Measurements from ENCODE around the gene PDE8A. TPM values are rescaled to one million over a fixed set of nuclear protein-coding genes. Genes with fewer than 3 reads are reported as not detected.
"Not testable (repeated sequence)": the region's sequence is repeated elsewhere in the genome, so short reads cannot be mapped to it uniquely, and the experiment has no call there.

PDE8A gene
- total RNA-seq, 1 donor from 2014 or later, result 11.4 TPM

DNA sequence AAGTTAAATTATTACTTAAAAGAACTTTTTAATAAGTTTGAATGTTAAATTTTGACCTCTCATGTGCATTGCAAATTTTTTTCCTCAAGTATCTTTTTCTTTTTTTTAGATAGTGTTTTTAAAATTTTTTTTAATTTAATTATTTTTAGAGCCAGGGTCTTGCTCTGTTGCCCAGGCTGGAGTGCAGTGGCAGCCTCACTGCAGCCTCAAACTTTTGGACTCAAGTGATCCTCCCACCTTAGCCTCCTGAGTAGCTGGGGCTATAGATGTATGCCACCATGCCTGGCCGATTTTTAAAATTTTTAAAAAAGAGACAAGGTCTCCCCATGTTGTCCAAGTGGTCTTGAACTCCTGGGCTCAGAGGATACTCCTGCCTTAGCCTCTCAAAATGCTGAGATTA lies 14.4 kb downstream of the PDE8A start:
- Histone ChIP-seq H3K9me3 (ENCODE audit: low read depth) (no peaks in the 10 kb centered on the region), H3K4me3 (no peak overlapping the region), H3K36me3 (no peaks in the 10 kb centered on the region), H3K27ac (no peak overlapping the region), H2AFZ (replicated peaks) (no peak overlapping the region), H3K79me2 (ENCODE audit: low read depth) (no peaks in the 10 kb centered on the region), H3F3A (ENCODE audit: low read depth) (no peaks in the 10 kb centered on the region), H3K4me2 (no peak overlapping the region), H3K9ac (no peak overlapping the region), H3K27me3 (no peaks in the 10 kb centered on the region), H3K4me1 (no peaks in the 10 kb centered on the region), H4K20me1 (ENCODE audit: low read depth) (no peaks in the 10 kb centered on the region)
- Mint-ChIP-seq H3K36me3 (no peaks in the 10 kb centered on the region), H3K4me1 (no peaks in the 10 kb centered on the region), H3K27ac (no peak overlapping the region), H3K27me3 (ENCODE audit: insufficient read depth, low read depth) (no peaks in the 10 kb centered on the region), H3K9me3 (no peaks in the 10 kb centered on the region), H3K4me3 (no peak overlapping the region)
- DNase-seq (ENCODE audit: low spot score), result no peak
- TF ChIP-seq, protein P1, sequence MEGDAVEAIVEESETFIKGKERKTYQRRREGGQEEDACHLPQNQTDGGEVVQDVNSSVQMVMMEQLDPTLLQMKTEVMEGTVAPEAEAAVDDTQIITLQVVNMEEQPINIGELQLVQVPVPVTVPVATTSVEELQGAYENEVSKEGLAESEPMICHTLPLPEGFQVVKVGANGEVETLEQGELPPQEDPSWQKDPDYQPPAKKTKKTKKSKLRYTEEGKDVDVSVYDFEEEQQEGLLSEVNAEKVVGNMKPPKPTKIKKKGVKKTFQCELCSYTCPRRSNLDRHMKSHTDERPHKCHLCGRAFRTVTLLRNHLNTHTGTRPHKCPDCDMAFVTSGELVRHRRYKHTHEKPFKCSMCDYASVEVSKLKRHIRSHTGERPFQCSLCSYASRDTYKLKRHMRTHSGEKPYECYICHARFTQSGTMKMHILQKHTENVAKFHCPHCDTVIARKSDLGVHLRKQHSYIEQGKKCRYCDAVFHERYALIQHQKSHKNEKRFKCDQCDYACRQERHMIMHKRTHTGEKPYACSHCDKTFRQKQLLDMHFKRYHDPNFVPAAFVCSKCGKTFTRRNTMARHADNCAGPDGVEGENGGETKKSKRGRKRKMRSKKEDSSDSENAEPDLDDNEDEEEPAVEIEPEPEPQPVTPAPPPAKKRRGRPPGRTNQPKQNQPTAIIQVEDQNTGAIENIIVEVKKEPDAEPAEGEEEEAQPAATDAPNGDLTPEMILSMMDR (IDR thresholded peaks at IDR 0.05), result no peak
- TF ChIP-seq EZH2 (IDR thresholded peaks at IDR 0.05), result no peak
- TF ChIP-seq EZH2phosphoT487 (IDR thresholded peaks at IDR 0.05), result no peak

DNA sequence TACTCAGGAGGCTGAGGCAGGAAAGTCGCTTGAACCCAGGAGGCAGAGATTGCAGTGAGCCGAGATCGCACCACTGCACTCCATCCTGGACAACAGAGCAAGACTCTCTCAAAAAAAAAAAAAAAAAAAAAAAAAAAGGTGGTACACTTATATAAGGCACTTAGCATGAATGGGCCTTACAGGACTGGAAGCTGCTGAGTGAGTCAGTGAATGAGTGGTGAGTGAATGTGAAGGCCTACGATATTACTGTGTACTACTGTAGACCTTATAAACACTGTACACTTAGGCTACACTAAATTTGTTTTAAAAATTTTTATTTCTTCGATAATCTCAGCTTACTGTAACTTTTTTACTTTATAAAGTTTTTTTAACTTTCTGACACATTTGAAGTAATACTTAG lies 15.1 kb downstream of the PDE8A start:
- not testable (repeated sequence) for H3K79me2 ChIP-seq (ENCODE audit: low read depth); H4K20me1 ChIP-seq (ENCODE audit: low read depth); H3K4me1 ChIP-seq; H3K4me3 ChIP-seq; H3K4me2 ChIP-seq; H3K9me3 ChIP-seq (ENCODE audit: low read depth); H3K4me1 Mint-ChIP-seq; H2AFZ ChIP-seq (replicated peaks); DNase-seq (ENCODE audit: low spot score); H3K36me3 ChIP-seq; H3K27ac ChIP-seq; H3K27me3 ChIP-seq; H3K27ac Mint-ChIP-seq; H3K9me3 Mint-ChIP-seq; H3K36me3 Mint-ChIP-seq; H3K27me3 Mint-ChIP-seq (ENCODE audit: insufficient read depth, low read depth); H3K9ac ChIP-seq; H3K4me3 Mint-ChIP-seq; H3F3A ChIP-seq (ENCODE audit: low read depth)

DNA sequence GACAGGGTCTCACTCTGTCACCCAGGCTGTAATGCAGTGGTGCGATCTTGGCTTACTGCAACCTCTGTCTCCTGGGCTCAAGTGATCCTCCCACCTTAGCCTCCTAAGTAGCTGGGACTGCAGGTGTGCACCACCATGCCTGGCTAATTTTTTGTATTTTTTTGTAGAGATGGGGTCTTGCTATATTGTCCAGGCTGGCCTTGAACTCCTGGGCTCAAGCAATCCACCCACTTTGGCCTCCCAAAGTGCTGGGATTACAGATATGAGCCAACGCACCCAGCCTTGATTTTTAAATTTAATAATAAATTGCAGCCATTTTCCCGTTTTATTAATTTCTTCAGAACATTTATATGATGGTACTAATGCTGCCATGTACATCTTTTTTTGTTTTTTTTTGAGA lies 15.6 kb downstream of the PDE8A start:
- not testable (repeated sequence) for H3K27ac ChIP-seq; H3K9me3 Mint-ChIP-seq; H3K27ac Mint-ChIP-seq; H3K4me1 Mint-ChIP-seq; H3K27me3 Mint-ChIP-seq (ENCODE audit: insufficient read depth, low read depth); H3K4me3 ChIP-seq; H3K27me3 ChIP-seq; H3F3A ChIP-seq (ENCODE audit: low read depth); H3K36me3 Mint-ChIP-seq; DNase-seq (ENCODE audit: low spot score); H3K4me3 Mint-ChIP-seq; H3K4me1 ChIP-seq; H3K9ac ChIP-seq; H2AFZ ChIP-seq (replicated peaks); H3K36me3 ChIP-seq; H3K9me3 ChIP-seq (ENCODE audit: low read depth); H3K4me2 ChIP-seq; H3K79me2 ChIP-seq (ENCODE audit: low read depth); H4K20me1 ChIP-seq (ENCODE audit: low read depth)

DNA sequence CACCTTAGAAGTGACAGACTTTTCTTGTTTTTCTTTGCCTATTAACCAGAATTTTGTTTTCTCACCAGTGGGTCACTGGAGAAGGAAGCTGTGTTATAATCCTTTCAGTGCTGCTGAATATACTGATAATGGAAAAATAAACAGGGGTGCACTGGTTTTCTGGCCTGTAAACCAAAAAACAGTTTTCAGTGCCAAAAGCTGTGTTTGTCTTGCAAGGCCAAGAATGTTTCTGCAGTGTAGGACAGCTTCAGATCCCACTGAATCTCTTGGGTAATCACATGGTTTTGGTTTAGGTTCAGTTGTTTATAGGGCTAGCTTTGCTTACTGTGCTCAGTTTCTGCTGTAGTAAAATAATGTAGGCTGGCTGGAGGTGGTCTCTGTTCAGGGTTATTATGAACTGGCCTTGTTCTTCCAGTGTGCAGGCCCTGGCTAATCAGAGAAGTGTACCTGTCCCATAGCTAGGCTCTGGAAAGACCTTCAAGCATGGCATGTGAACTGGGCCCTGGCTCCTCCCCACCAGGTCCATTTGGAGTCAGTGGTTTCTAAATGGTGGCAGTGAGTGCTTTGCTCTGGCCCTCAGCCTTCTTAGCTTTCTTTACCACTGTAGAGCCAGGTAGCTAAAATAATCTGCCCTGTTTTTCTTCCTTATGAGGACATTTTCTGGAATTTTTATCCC lies 18.7 kb downstream of the PDE8A start:
- Histone ChIP-seq H3K9me3 (ENCODE audit: low read depth) (no peaks in the 10 kb centered on the region), H3K4me3 (no peak overlapping the region), H4K20me1 (ENCODE audit: low read depth) (no peaks in the 10 kb centered on the region), H2AFZ (replicated peaks) (no peak overlapping the region), H3K27ac (no peak overlapping the region), H3K36me3 (no peaks in the 10 kb centered on the region), H3K27me3 (no peaks in the 10 kb centered on the region), H3F3A (ENCODE audit: low read depth) (no peaks in the 10 kb centered on the region), H3K4me2 (no peak overlapping the region), H3K9ac (no peak overlapping the region), H3K79me2 (ENCODE audit: low read depth) (no peaks in the 10 kb centered on the region), H3K4me1 (no peaks in the 10 kb centered on the region)
- Mint-ChIP-seq H3K9me3 (no peaks in the 10 kb centered on the region), H3K27ac (no peak overlapping the region), H3K4me1 (peaks cover 3% of the 10 kb centered on the region), H3K27me3 (ENCODE audit: insufficient read depth, low read depth) (peaks cover 2% of the 10 kb centered on the region), H3K36me3 (no peaks in the 10 kb centered on the region), H3K4me3 (no peak overlapping the region)
- DNase-seq (ENCODE audit: low spot score), result no peak
- TF ChIP-seq EZH2phosphoT487 (IDR thresholded peaks at IDR 0.05) (no peak), EZH2 (IDR thresholded peaks at IDR 0.05) (no peak)
- TF ChIP-seq, protein P1 (IDR thresholded peaks at IDR 0.05), result no peak

Data from neural progenitor cell (in vitro differentiated cells).